IgD-negative memory B cell (primary cell): Measurements from ENCODE around the gene GPATCH2. TPM values are rescaled to one million over a fixed set of nuclear protein-coding genes. Genes with fewer than 3 reads are reported as not detected.
A peak's percentile ranks its signal among the peaks of the same experiment; 100 is the strongest.
"Not testable (repeated sequence)": the region's sequence is repeated elsewhere in the genome, so short reads cannot be mapped to it uniquely, and the experiment has no call there.

Experiments
- H3K27ac Mint-ChIP-seq, 3 donors: one replicate each; pipeline ENCODE4 v1.8.0; 2020 to 2022; ENCODE audit warnings: mild to moderate bottlenecking in 3 of 3, mixed read lengths in 3 of 3, moderate library complexity in 1 of 3
- H3K27me3 Mint-ChIP-seq: one replicate; pipeline ENCODE4 v1.8.0; 2021; ENCODE audit warnings: mixed read lengths
- H3K36me3 Mint-ChIP-seq: one replicate; pipeline ENCODE4 v1.8.0; 2020; ENCODE audit warnings: mild to moderate bottlenecking, mixed read lengths
- H3K4me1 Mint-ChIP-seq, 3 donors: one replicate each; pipeline ENCODE4 v1.8.0; 2020 to 2022; ENCODE audit warnings: mixed read lengths in 3 of 3, mild to moderate bottlenecking in 1 of 3
- H3K4me3 Mint-ChIP-seq, 4 donors: one replicate each; pipeline ENCODE4 v1.8.0; 2020 to 2022; ENCODE audit warnings: mild to moderate bottlenecking in 4 of 4, mixed read lengths in 4 of 4, moderate library complexity in 3 of 4
- H3K9me3 Mint-ChIP-seq, 3 donors: one replicate each; pipeline ENCODE4 v1.8.0; 2020 to 2021; ENCODE audit warnings: mixed read lengths in 3 of 3, mild to moderate bottlenecking in 1 of 3
- polyA plus RNA-seq: library from polyadenylated mRNA; unstranded; fragments of 300-500 nt; fragmentation: Illumina TruSeq; gene quantifications from one replicate; pipeline ENCODE4 v1.2.3, GENCODE V29; 2021

The GPATCH2 gene
- polyA plus RNA-seq, 1 donor from 2014 or later = 2.9 TPM

DNA sequence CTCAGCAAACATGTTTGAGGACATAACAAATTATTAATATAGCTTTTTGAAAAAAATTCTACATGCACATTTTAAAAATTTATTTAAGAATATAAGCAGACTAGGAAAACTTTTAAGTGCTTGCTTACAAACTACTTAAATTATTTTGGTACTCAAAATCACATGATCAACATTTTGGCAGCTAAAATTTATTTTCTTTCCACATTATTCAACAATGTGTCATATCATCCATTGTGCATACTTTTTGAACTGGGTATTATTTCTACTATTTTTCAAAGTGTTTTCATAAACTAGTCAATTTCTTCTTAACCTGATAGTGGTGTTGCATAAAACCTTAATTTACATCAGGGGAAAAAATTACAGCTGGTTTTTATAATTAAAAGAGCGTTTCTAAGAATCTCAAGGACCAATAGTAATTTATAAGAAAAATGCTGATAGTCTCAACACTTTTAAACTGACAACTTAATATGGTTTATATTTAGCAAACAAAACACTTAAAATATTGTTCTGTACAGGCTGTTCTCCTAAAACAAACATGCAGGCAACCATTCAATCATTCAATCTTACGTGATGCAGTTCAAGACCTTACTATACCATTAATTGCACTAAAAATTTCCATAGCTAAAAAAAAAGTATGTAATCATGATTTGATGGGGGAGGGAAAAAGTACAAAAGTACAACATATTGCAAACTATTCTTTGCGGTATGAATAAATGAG, 105.0 kb downstream of the GPATCH2 start:
- Mint-ChIP-seq H3K27ac (no peak overlapping the region), H3K27me3 (no peaks in the 10 kb centered on the region), H3K4me1 (no peaks in the 10 kb centered on the region), H3K4me3 (no peak overlapping the region), H3K36me3 (peaks cover 9% of the 10 kb centered on the region), H3K9me3 (peaks cover 0 to 2% (median 0%) of the 10 kb centered on the region in 3 donors)

DNA sequence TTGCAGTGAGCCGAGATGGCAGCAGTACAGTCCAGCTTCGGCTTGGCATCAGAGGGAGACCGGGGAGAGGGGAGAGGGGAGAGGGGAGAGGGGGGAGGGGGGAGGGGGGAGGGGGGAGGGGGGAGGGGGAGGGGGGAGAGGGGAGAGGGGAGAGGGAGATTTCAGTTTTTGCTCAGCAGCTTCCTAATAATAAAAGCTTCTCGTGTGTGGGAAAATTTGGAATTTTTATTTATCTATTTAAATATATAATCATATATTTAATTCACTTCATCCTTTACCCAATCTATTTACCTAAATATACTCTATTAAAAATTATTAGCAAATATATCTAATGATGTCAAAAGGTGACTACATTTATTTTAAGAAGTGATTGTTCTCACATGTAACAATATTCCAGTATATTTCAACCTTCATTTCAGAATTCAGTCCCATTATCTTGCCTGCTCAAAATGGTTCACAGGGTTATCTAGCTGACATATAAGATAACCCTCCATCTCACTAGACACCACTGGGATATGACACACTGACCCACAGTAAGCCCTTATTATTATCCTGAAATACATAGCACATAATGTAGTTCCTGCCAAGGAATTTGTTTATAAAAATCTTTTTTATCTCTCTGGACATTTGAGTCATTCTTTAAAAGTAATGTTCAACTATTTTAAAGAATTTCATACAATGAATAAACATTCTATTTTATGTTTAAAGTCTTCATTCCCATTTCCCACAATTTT, 105.9 kb downstream of the GPATCH2 start:
- Mint-ChIP-seq H3K9me3 (peaks cover 0 to 2% (median 0%) of the 10 kb centered on the region in 3 donors), H3K4me1 (no peaks in the 10 kb centered on the region), H3K4me3 (no peak overlapping the region), H3K27ac (no peak overlapping the region), H3K27me3 (no peaks in the 10 kb centered on the region), H3K36me3 (peaks cover 9% of the 10 kb centered on the region)

- H3K4me1 Mint-ChIP-seq, H3K4me3 Mint-ChIP-seq: not testable (repeated sequence)
These were observed 107.0 kb downstream of the GPATCH2 start for GRCh38 chr1:217523921-217524320.

DNA sequence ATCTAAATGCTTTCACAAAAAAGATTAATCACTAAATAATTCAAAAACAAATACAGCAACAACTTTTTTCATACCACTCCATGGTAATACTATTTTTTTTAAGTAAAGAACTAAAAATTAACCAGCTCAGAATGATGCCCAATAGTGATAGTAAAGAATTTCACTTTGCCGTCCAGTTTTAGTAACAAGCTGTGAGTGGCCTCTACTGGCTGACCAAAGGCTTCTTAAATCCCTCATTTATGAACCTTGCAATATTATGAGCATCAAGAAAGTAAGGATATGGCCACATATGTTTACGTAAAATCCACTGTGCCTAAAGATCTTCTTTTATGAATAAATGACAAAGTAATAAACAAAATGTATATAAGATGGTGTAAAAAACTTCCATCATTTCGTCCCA, 108.6 kb downstream of the GPATCH2 start:
- Mint-ChIP-seq H3K4me3 (no peak overlapping the region), H3K36me3 (peaks cover 5% of the 10 kb centered on the region), H3K27ac (peak overlapping the region in 1 of 3 donors; percentile 31), H3K27me3 (no peaks in the 10 kb centered on the region), H3K9me3 (peaks cover 0 to 2% (median 0%) of the 10 kb centered on the region in 3 donors), H3K4me1 (no peaks in the 10 kb centered on the region)

More at GRCh38 chr1:217523921-217524320, 107.0 kb downstream of the GPATCH2 start:
- not testable (repeated sequence) for H3K36me3 Mint-ChIP-seq, H3K9me3 Mint-ChIP-seq, H3K27ac Mint-ChIP-seq, H3K27me3 Mint-ChIP-seq

DNA sequence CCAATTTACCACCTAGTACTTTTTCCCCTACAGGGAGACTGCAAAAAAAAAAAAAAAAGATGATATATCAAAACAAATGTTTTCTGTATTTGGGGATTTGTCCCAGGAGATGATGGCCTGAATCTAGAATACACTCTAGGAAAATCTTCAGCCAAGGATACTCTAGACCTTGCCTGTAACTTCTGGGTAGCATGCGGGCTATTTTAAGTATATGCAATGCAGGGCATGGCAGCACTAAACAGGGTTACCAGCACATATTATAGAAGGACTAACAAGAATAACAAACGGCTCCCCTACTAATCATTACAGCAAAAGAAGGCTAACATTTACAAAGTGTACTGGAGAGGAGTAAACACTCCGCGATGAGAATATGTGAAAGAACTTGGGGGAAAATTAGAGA, 109.6 kb downstream of the GPATCH2 start:
- Mint-ChIP-seq H3K27me3 (no peaks in the 10 kb centered on the region), H3K4me3 (no peak overlapping the region), H3K36me3 (peaks cover 4% of the 10 kb centered on the region)

DNA sequence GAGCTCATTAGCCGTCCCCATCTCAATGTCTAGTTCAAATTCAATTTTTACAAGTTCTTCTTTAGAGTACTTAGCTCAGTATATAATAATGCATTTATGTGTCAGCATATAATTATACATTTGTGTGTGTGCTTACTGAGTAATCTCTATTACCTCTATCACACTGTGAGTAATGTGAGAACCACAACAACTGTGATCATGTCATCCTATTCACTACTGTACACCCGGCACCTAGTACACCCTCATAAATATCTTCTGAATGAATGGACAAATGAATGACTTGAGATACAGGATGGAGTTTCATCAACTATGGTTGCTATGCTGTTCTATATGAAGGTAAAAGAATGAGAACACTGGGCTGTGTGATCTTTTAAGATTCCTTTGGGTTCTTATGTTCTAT, 124.0 kb downstream of the GPATCH2 start:
- H3K27me3 Mint-ChIP-seq = no peaks in the 10 kb centered on the region
- H3K9me3 Mint-ChIP-seq = no peaks in the 10 kb centered on the region
- H3K4me1 Mint-ChIP-seq = no peaks in the 10 kb centered on the region
- H3K4me3 Mint-ChIP-seq = no peak overlapping the region
- peaks cover 12% of the 10 kb centered on the region for H3K36me3 Mint-ChIP-seq
- H3K27ac Mint-ChIP-seq = no peak overlapping the region

More for the DNA sequence above, 109.6 kb downstream of the GPATCH2 start:
- H3K9me3 Mint-ChIP-seq = peaks cover 0 to 2% (median 0%) of the 10 kb centered on the region in 3 donors
- no peaks in the 10 kb centered on the region for H3K4me1 Mint-ChIP-seq
- no peak overlapping the region for H3K27ac Mint-ChIP-seq

DNA sequence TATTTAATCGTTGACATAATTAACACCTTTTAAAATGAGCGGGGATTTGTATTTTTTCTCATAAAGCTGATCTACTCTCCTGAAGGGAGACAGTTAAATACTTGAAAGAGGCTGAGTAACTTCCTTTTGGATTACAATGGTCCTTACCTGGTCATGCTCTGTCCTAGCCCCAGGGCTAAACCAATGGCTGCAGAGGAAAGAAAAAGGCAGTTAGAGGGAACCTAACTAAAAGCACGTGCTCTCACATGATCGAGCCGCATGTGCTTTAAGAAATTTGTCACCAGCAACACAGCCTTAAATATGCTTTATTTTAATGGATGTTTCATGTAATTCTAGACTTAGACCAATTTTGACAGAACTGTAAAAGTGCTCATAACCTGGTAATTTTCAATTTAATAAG, 132.7 kb downstream of the GPATCH2 start:
- H3K27ac Mint-ChIP-seq = no peak overlapping the region
- no peaks in the 10 kb centered on the region for H3K27me3 Mint-ChIP-seq
- H3K4me3 Mint-ChIP-seq = no peak overlapping the region
- H3K4me1 Mint-ChIP-seq = peaks cover 0 to 1% (median 0%) of the 10 kb centered on the region in 3 donors
- H3K36me3 Mint-ChIP-seq = peaks cover 5% of the 10 kb centered on the region
- no peaks in the 10 kb centered on the region for H3K9me3 Mint-ChIP-seq

- Mint-ChIP-seq H3K27ac (no peak overlapping the region), H3K4me1 (peaks cover 0 to 1% (median 0%) of the 10 kb centered on the region in 3 donors), H3K27me3 (no peaks in the 10 kb centered on the region), H3K36me3 (peaks cover 11% of the 10 kb centered on the region), H3K4me3 (no peak overlapping the region), H3K9me3 (no peaks in the 10 kb centered on the region)
These were observed 135.6 kb downstream of the GPATCH2 start for GRCh38 chr1:217495249-217495648.

DNA sequence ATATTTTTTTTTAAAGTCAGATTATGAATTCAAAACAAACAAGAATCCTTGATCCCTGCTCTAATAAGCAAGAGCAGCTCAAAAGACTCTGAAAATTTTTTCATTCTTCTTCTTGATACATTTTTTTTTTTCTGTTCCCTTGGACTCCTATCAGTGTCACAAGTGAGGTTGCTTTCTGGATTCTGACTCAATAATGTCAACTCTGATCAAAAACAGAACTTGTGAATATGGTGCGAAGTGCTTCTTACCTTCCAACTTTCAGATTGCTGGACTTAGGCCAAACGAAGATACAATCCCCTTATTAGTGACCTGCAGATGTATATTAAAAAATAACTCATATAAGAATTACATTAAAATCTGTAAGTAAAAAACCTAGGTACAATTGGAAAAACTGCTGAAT, 136.1 kb downstream of the GPATCH2 start:
- Mint-ChIP-seq H3K4me1 (peaks cover 0 to 1% (median 0%) of the 10 kb centered on the region in 3 donors), H3K4me3 (no peak overlapping the region), H3K36me3 (peaks cover 13% of the 10 kb centered on the region), H3K27me3 (no peaks in the 10 kb centered on the region), H3K27ac (no peak overlapping the region), H3K9me3 (no peaks in the 10 kb centered on the region)

GRCh38 chr1:217493290-217493689, 137.6 kb downstream of the GPATCH2 start:
- Mint-ChIP-seq H3K9me3 (no peaks in the 10 kb centered on the region), H3K27me3 (no peaks in the 10 kb centered on the region), H3K36me3 (peaks cover 13% of the 10 kb centered on the region), H3K4me1 (peaks cover 0 to 1% (median 0%) of the 10 kb centered on the region in 3 donors), H3K4me3 (no peak overlapping the region), H3K27ac (no peak overlapping the region)

DNA sequence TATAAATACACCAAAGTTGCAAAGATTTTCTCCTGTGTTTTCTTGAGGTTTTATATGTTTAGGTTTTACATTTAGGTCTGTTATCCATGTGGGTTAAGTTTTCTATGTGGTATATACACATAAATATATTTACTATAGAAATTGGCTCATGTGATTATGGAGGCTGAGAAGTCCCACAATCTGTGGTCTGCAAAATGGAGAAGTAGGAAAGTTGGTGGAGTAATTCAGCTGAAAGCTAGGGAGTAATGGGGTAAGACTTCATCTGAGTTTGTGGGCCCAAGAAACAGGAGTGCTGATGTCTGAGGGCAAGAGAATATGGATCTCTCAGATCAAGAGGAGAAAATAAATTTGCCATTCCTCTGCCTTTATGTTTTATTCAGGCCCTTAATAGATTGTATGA, 146.0 kb downstream of the GPATCH2 start:
- no peaks in the 10 kb centered on the region for H3K27me3 Mint-ChIP-seq
- no peak overlapping the region for H3K27ac Mint-ChIP-seq
- H3K36me3 Mint-ChIP-seq = peaks cover 14% of the 10 kb centered on the region
- H3K4me3 Mint-ChIP-seq = no peak overlapping the region
- H3K4me1 Mint-ChIP-seq = peaks cover 0 to 1% (median 0%) of the 10 kb centered on the region in 3 donors
- H3K9me3 Mint-ChIP-seq = peaks cover 0 to 10% (median 5%) of the 10 kb centered on the region in 3 donors

DNA sequence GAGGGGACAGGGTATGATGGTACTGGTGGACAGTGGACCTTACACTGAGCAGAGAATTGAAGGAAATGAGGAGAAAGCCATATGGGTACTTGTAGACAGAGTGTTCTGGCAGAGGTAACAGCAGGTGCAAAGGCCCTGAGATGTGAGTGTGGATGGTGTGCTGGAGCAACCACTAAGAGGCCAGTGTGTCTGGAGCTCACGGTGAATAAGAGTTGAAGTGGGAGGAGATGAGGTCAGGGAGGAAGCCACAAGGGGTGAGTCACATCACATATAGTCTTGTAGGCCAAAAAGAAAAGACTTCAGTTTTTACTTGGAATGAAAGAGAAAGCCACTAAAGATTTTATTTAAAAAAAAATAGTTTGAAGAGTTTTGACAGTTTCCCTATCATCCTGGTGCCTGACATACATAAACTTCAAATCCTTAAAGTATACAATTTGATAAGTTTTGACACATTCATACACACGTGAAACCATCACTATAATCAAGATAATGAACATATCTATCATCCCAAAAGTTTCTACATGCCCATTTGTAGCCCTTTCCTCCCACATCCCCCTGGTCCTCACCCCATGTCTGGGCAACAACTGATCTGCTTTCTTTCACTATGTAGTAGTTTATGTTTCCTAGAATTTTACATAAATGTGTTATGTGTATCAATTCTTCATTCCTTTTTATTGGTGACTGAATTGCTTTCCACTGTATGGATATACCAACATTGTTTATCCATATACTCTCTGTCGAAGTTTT, 148.4 kb downstream of the GPATCH2 start:
- H3K4me3 Mint-ChIP-seq = no peak overlapping the region
- H3K4me1 Mint-ChIP-seq = peaks cover 0 to 1% (median 0%) of the 10 kb centered on the region in 3 donors
- no peaks in the 10 kb centered on the region for H3K27me3 Mint-ChIP-seq
- peaks cover 20% of the 10 kb centered on the region for H3K36me3 Mint-ChIP-seq
- H3K9me3 Mint-ChIP-seq = peaks cover 3 to 15% (median 7%) of the 10 kb centered on the region in 3 donors
- H3K27ac Mint-ChIP-seq = peak overlapping the region in 1 of 3 donors; percentile 70

GRCh38 chr1:217478450-217478849, 152.4 kb downstream of the GPATCH2 start:
- Mint-ChIP-seq H3K36me3 (peaks cover 22% of the 10 kb centered on the region), H3K9me3 (peaks cover 3 to 15% (median 5%) of the 10 kb centered on the region in 3 donors), H3K4me3 (no peak overlapping the region), H3K27ac (no peak overlapping the region), H3K4me1 (peaks cover 0 to 3% (median 0%) of the 10 kb centered on the region in 3 donors), H3K27me3 (no peaks in the 10 kb centered on the region)

- Mint-ChIP-seq H3K4me1 (peaks cover 0 to 1% (median 0%) of the 10 kb centered on the region in 3 donors), H3K36me3 (peaks cover 3% of the 10 kb centered on the region), H3K27ac (no peak overlapping the region), H3K4me3 (no peak overlapping the region), H3K27me3 (no peaks in the 10 kb centered on the region), H3K9me3 (no peaks in the 10 kb centered on the region)
These were observed 158.0 kb downstream of the GPATCH2 start for GRCh38 chr1:217472915-217473314.

GRCh38 chr1:217471403-217471802, 159.5 kb downstream of the GPATCH2 start:
- peaks cover 0 to 1% (median 0%) of the 10 kb centered on the region in 3 donors for H3K4me1 Mint-ChIP-seq
- no peak overlapping the region for H3K27ac Mint-ChIP-seq
- peaks cover 0 to 2% (median 0%) of the 10 kb centered on the region in 3 donors for H3K9me3 Mint-ChIP-seq

More at GRCh38 chr1:217471403-217471802, 159.5 kb downstream of the GPATCH2 start:
- Mint-ChIP-seq H3K36me3 (peaks cover 6% of the 10 kb centered on the region), H3K4me3 (no peak overlapping the region), H3K27me3 (no peaks in the 10 kb centered on the region)
